ENCODE measurements around the gene OR10G2.

The OR10G2 gene

GRCh38 chr14:21634840-21635239 is at the start of gene OR10G2:
TSS of gene OR10G2 (minus strand) at chr14:21634940. CDS start at chr14:21634842, 98 bp downstream.
- no peaks in the 10 kb centered on the region for H3K36me3 ChIP-seq (ENCODE audit: control insufficient read depth, insufficient read depth, low read length)
- H3K27ac ChIP-seq (ENCODE audit: low read depth, low read length): no peak within 1 kb of the TSS
- H3K9ac ChIP-seq (ENCODE audit: low read length): no peak within 1 kb of the TSS
- no peaks in the 10 kb centered on the region for H3K4me1 ChIP-seq (ENCODE audit: control insufficient read depth, insufficient read depth, low read length)
- H3K27me3 ChIP-seq (ENCODE audit: control insufficient read depth, insufficient read depth, low read length): no peaks in the 10 kb centered on the region
- H3K4me3 ChIP-seq (ENCODE audit: low read length): no peak within 1 kb of the TSS

GRCh38 chr14:21680072-21680471 is 45.3 kb upstream of the OR10G2 start:
- no peak overlapping the region for H3K9ac ChIP-seq (ENCODE audit: low read length)
- no peak overlapping the region for H3K27ac ChIP-seq (ENCODE audit: low read depth, low read length)
- H3K36me3 ChIP-seq (ENCODE audit: control insufficient read depth, insufficient read depth, low read length): no peaks in the 10 kb centered on the region
- no peak overlapping the region for H3K4me3 ChIP-seq (ENCODE audit: low read length)
- H3K27me3 ChIP-seq (ENCODE audit: control insufficient read depth, insufficient read depth, low read length): no peaks in the 10 kb centered on the region
- no peaks in the 10 kb centered on the region for H3K4me1 ChIP-seq (ENCODE audit: control insufficient read depth, insufficient read depth, low read length)

GRCh38 chr14:21675566-21675965 is 40.8 kb upstream of the OR10G2 start:
- Histone ChIP-seq H3K4me3 (ENCODE audit: low read length) (no peak overlapping the region), H3K27me3 (ENCODE audit: control insufficient read depth, insufficient read depth, low read length) (no peaks in the 10 kb centered on the region), H3K27ac (ENCODE audit: low read depth, low read length) (no peak overlapping the region), H3K4me1 (ENCODE audit: control insufficient read depth, insufficient read depth, low read length) (no peaks in the 10 kb centered on the region), H3K36me3 (ENCODE audit: control insufficient read depth, insufficient read depth, low read length) (no peaks in the 10 kb centered on the region), H3K9ac (ENCODE audit: low read length) (no peak overlapping the region)

- Histone ChIP-seq H3K27me3 (ENCODE audit: control insufficient read depth, insufficient read depth, low read length) (no peaks in the 10 kb centered on the region), H3K4me1 (ENCODE audit: control insufficient read depth, insufficient read depth, low read length) (no peaks in the 10 kb centered on the region), H3K27ac (ENCODE audit: low read depth, low read length) (no peak within 1 kb of the TSS), H3K9ac (ENCODE audit: low read length) (no peak within 1 kb of the TSS), H3K4me3 (ENCODE audit: low read length) (no peak within 1 kb of the TSS), H3K36me3 (ENCODE audit: control insufficient read depth, insufficient read depth, low read length) (no peaks in the 10 kb centered on the region)
Measured at GRCh38 chr14:21673718-21674117, 39.0 kb upstream of the OR10G2 start, which contains the start of gene OR4E1. TSS of gene OR4E1 (minus strand) at chr14:21673818. CDS start at chr14:21670935, 2,883 bp downstream.

GRCh38 chr14:21672116-21672515 is 37.4 kb upstream of the OR10G2 start:
- H3K27ac ChIP-seq (ENCODE audit: low read depth, low read length): no peak overlapping the region
- no peak overlapping the region for H3K9ac ChIP-seq (ENCODE audit: low read length)
- no peaks in the 10 kb centered on the region for H3K36me3 ChIP-seq (ENCODE audit: control insufficient read depth, insufficient read depth, low read length)
- no peaks in the 10 kb centered on the region for H3K27me3 ChIP-seq (ENCODE audit: control insufficient read depth, insufficient read depth, low read length)
- H3K4me3 ChIP-seq (ENCODE audit: low read length): no peak overlapping the region
- H3K4me1 ChIP-seq (ENCODE audit: control insufficient read depth, insufficient read depth, low read length): no peaks in the 10 kb centered on the region

GRCh38 chr14:21671371-21671770 is 36.6 kb upstream of the OR10G2 start:
- Histone ChIP-seq H3K9ac (ENCODE audit: low read length) (no peak overlapping the region), H3K36me3 (ENCODE audit: control insufficient read depth, insufficient read depth, low read length) (no peaks in the 10 kb centered on the region), H3K27ac (ENCODE audit: low read depth, low read length) (no peak overlapping the region), H3K4me3 (ENCODE audit: low read length) (no peak overlapping the region), H3K27me3 (ENCODE audit: control insufficient read depth, insufficient read depth, low read length) (no peaks in the 10 kb centered on the region), H3K4me1 (ENCODE audit: control insufficient read depth, insufficient read depth, low read length) (no peaks in the 10 kb centered on the region)

GRCh38 chr14:21669284-21669683 is 34.5 kb upstream of the OR10G2 start:
- no peak overlapping the region for H3K4me3 ChIP-seq (ENCODE audit: low read length)
- no peaks in the 10 kb centered on the region for H3K27me3 ChIP-seq (ENCODE audit: control insufficient read depth, insufficient read depth, low read length)
- no peaks in the 10 kb centered on the region for H3K4me1 ChIP-seq (ENCODE audit: control insufficient read depth, insufficient read depth, low read length)
- no peaks in the 10 kb centered on the region for H3K36me3 ChIP-seq (ENCODE audit: control insufficient read depth, insufficient read depth, low read length)
- H3K9ac ChIP-seq (ENCODE audit: low read length): no peak overlapping the region
- no peak overlapping the region for H3K27ac ChIP-seq (ENCODE audit: low read depth, low read length)

- H3K9ac ChIP-seq (ENCODE audit: low read length): no peak overlapping the region
- H3K27me3 ChIP-seq (ENCODE audit: control insufficient read depth, insufficient read depth, low read length): no peaks in the 10 kb centered on the region
- H3K4me1 ChIP-seq (ENCODE audit: control insufficient read depth, insufficient read depth, low read length): no peaks in the 10 kb centered on the region
- no peaks in the 10 kb centered on the region for H3K36me3 ChIP-seq (ENCODE audit: control insufficient read depth, insufficient read depth, low read length)
- no peak overlapping the region for H3K4me3 ChIP-seq (ENCODE audit: low read length)
- no peak overlapping the region for H3K27ac ChIP-seq (ENCODE audit: low read depth, low read length)
Measured at GRCh38 chr14:21668377-21668776, 33.6 kb upstream of the OR10G2 start.

- no peaks in the 10 kb centered on the region for H3K36me3 ChIP-seq (ENCODE audit: control insufficient read depth, insufficient read depth, low read length)
Measured at GRCh38 chr14:21656980-21657379, 22.2 kb upstream of the OR10G2 start.

GRCh38 chr14:21654215-21654614 is 19.5 kb upstream of the OR10G2 start:
- H3K27me3 ChIP-seq (ENCODE audit: control insufficient read depth, insufficient read depth, low read length): no peaks in the 10 kb centered on the region
- H3K9ac ChIP-seq (ENCODE audit: low read length): no peak overlapping the region
- no peak overlapping the region for H3K27ac ChIP-seq (ENCODE audit: low read depth, low read length)
- H3K36me3 ChIP-seq (ENCODE audit: control insufficient read depth, insufficient read depth, low read length): no peaks in the 10 kb centered on the region
- H3K4me3 ChIP-seq (ENCODE audit: low read length): no peak overlapping the region
- no peaks in the 10 kb centered on the region for H3K4me1 ChIP-seq (ENCODE audit: control insufficient read depth, insufficient read depth, low read length)

More at GRCh38 chr14:21656980-21657379, 22.2 kb upstream of the OR10G2 start:
- Histone ChIP-seq H3K27me3 (ENCODE audit: control insufficient read depth, insufficient read depth, low read length) (no peaks in the 10 kb centered on the region), H3K4me3 (ENCODE audit: low read length) (no peak overlapping the region), H3K27ac (ENCODE audit: low read depth, low read length) (no peak overlapping the region), H3K4me1 (ENCODE audit: control insufficient read depth, insufficient read depth, low read length) (no peaks in the 10 kb centered on the region), H3K9ac (ENCODE audit: low read length) (no peak overlapping the region)

GRCh38 chr14:21653331-21653885 is 18.7 kb upstream of the OR10G2 start, which contains the start of gene OR4E2:
TSS of gene OR4E2 (plus strand) at chr14:21653835. CDS start at chr14:21665083, 11,248 bp downstream.
- Histone ChIP-seq H3K4me1 (ENCODE audit: control insufficient read depth, insufficient read depth, low read length) (no peaks in the 10 kb centered on the region), H3K9ac (ENCODE audit: low read length) (no peak within 1 kb of the TSS), H3K27ac (ENCODE audit: low read depth, low read length) (no peak within 1 kb of the TSS), H3K27me3 (ENCODE audit: control insufficient read depth, insufficient read depth, low read length) (no peaks in the 10 kb centered on the region), H3K36me3 (ENCODE audit: control insufficient read depth, insufficient read depth, low read length) (no peaks in the 10 kb centered on the region), H3K4me3 (ENCODE audit: low read length) (no peak within 1 kb of the TSS)

GRCh38 chr14:21652209-21652808 is 17.6 kb upstream of the OR10G2 start:
- no peak overlapping the region for H3K9ac ChIP-seq (ENCODE audit: low read length)
- no peak overlapping the region for H3K4me3 ChIP-seq (ENCODE audit: low read length)
- no peaks in the 10 kb centered on the region for H3K27me3 ChIP-seq (ENCODE audit: control insufficient read depth, insufficient read depth, low read length)
- no peaks in the 10 kb centered on the region for H3K4me1 ChIP-seq (ENCODE audit: control insufficient read depth, insufficient read depth, low read length)
- no peak overlapping the region for H3K27ac ChIP-seq (ENCODE audit: low read depth, low read length)
- no peaks in the 10 kb centered on the region for H3K36me3 ChIP-seq (ENCODE audit: control insufficient read depth, insufficient read depth, low read length)

GRCh38 chr14:21647380-21647779 is 12.6 kb upstream of the OR10G2 start:
- H3K27me3 ChIP-seq (ENCODE audit: control insufficient read depth, insufficient read depth, low read length): no peaks in the 10 kb centered on the region
- H3K27ac ChIP-seq (ENCODE audit: low read depth, low read length): no peak overlapping the region

More at GRCh38 chr14:21647380-21647779, 12.6 kb upstream of the OR10G2 start:
- Histone ChIP-seq H3K4me3 (ENCODE audit: low read length) (no peak overlapping the region), H3K9ac (ENCODE audit: low read length) (no peak overlapping the region), H3K4me1 (ENCODE audit: control insufficient read depth, insufficient read depth, low read length) (no peaks in the 10 kb centered on the region), H3K36me3 (ENCODE audit: control insufficient read depth, insufficient read depth, low read length) (no peaks in the 10 kb centered on the region)

All from rectal smooth muscle tissue (tissue), 1 donor.